ENCODE measurements around the gene APEH. TPM values are rescaled to one million over a fixed set of nuclear protein-coding genes. Genes with fewer than 3 reads are reported as not detected.

APEH gene
- total and polyA plus RNA-seq, 2 donors (not counting 1 experiment from before 2014, with no cell fraction given), result 79.4 to 96.2 TPM

DNA sequence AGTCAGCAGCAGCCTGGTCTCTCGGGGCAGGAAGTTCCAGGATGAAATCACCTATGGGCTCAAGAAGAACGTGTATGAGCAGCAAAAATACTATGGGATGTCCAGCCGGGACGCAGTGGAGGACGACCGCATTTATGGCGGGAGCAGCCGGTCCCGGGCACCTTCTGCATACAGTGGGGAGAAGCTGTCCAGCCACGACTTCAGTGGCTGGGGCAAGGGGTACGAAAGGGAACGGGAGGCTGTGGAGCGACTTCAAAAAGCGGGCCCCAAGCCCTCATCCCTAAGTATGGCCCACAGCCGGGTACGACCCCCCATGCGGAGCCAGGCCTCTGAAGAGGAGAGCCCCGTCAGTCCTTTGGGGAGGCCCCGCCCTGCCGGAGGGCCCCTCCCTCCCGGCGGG lies 12.1 kb upstream of the APEH start:
- Histone ChIP-seq H3K79me2 (ENCODE audit: control insufficient read depth, insufficient read depth, low read length) (no peaks in the 10 kb centered on the region), H3K36me3 (replicated peaks in 1 of 2; ENCODE audit: control extremely low read depth in 1 of 2, control insufficient read depth in 1 of 2, extremely low read depth in 1 of 2, insufficient read depth in 2 of 2, low read length in 1 of 2) (no peaks in the 10 kb centered on the region), H3K9ac (ENCODE audit: low read length) (no peak overlapping the region), H3K9me3 (ENCODE audit: control extremely low read depth in 1 of 3, control insufficient read depth in 2 of 3, insufficient read depth in 1 of 3, low read length in 2 of 3) (no peaks in the 10 kb centered on the region), H4K20me1 (ENCODE audit: control insufficient read depth, insufficient read depth, low read length, poor library complexity, severe bottlenecking) (no peaks in the 10 kb centered on the region), H3K27me3 (replicated peaks in 1 of 4; ENCODE audit: control extremely low read depth in 1 of 4, control insufficient read depth in 3 of 4, insufficient read depth in 4 of 4, low read length in 3 of 4) (peaks cover 0 to 1% (median 0%) of the 10 kb centered on the region in 4 experiments), H3K27ac (ENCODE audit: low read length in 2 of 2) (no peak overlapping the region), H3K4me1 (ENCODE audit: control insufficient read depth in 2 of 2, insufficient read depth in 2 of 2, low read length in 2 of 2) (no peaks in the 10 kb centered on the region), H2AFZ (ENCODE audit: insufficient read depth, low read depth, low read length, poor library complexity, severe bottlenecking) (no peak overlapping the region), H3K4me2 (replicated peaks; ENCODE audit: low read depth, low read length, poor library complexity, severe bottlenecking) (no peak overlapping the region), H3K4me3 (ENCODE audit: control extremely low read depth in 1 of 5, extremely low read depth in 1 of 5, insufficient read depth in 1 of 5, low read depth in 2 of 5, low read length in 4 of 5) (no peak overlapping the region)
- 95% methylated on average over 20 of the region's 22 CpGs for WGBS (ENCODE audit: insufficient coverage)
- ChIA-PET POLR2A (no interaction called here), CTCF (no interaction called here)
- ATAC-seq (ENCODE audit: low read depth) (no peak), DNase-seq (no peak)
- Mint-ChIP-seq H3K9me3 (ENCODE audit: insufficient read depth) (no peaks in the 10 kb centered on the region), H3K4me1 (no peaks in the 10 kb centered on the region), H3K27ac (no peak overlapping the region), H3K4me3 (no peak overlapping the region), H3K27me3 (peaks cover 5% of the 10 kb centered on the region)
- intact Hi-C loops (cut with micrococcal nuclease), result no loop called here
- TF ChIP-seq, protein P1, sequence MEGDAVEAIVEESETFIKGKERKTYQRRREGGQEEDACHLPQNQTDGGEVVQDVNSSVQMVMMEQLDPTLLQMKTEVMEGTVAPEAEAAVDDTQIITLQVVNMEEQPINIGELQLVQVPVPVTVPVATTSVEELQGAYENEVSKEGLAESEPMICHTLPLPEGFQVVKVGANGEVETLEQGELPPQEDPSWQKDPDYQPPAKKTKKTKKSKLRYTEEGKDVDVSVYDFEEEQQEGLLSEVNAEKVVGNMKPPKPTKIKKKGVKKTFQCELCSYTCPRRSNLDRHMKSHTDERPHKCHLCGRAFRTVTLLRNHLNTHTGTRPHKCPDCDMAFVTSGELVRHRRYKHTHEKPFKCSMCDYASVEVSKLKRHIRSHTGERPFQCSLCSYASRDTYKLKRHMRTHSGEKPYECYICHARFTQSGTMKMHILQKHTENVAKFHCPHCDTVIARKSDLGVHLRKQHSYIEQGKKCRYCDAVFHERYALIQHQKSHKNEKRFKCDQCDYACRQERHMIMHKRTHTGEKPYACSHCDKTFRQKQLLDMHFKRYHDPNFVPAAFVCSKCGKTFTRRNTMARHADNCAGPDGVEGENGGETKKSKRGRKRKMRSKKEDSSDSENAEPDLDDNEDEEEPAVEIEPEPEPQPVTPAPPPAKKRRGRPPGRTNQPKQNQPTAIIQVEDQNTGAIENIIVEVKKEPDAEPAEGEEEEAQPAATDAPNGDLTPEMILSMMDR (IDR thresholded peaks at IDR 0.05), result no peak
- TF ChIP-seq EZH2 (IDR thresholded peaks at IDR 0.05; ENCODE audit: borderline replicate concordance, insufficient read depth, low read depth, low read length, poor library complexity, severe bottlenecking), result no peak

DNA sequence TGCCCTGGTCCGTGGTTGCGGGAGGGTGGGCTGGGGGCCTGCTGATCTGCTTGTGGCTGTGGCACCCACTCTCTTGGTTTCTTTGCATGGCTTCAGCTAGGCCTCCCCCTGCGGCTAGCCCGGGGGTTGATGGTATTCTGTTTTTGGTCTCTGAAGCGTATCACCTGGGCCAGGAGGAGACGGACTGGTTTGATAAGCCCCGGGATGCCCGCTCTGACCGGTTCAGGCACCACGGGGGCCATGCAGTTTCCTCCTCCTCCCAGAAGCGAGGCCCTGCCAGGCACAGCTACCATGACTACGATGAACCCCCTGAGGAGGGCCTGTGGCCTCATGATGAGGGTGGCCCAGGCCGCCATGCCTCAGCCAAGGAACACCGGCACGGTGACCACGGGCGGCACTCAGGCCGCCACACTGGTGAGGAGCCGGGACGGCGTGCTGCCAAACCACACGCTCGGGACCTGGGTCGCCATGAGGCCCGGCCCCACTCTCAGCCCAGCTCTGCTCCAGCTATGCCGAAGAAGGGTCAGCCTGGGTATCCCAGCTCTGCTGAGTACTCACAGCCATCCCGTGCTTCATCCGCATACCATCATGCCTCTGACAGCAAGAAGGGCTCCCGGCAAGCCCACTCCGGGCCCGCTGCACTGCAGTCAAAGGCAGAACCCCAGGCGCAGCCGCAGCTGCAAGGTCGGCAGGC lies 11.3 kb upstream of the APEH start:
- H3K79me2 ChIP-seq (ENCODE audit: control insufficient read depth, insufficient read depth, low read length), result no peaks in the 10 kb centered on the region
- H3K4me1 ChIP-seq (ENCODE audit: control insufficient read depth in 2 of 2, insufficient read depth in 2 of 2, low read length in 2 of 2), result no peaks in the 10 kb centered on the region
- no peaks in the 10 kb centered on the region for H4K20me1 ChIP-seq (ENCODE audit: control insufficient read depth, insufficient read depth, low read length, poor library complexity, severe bottlenecking)
- intact Hi-C loops (cut with micrococcal nuclease), result no loop called here
- no peak for DNase-seq
- H3K9ac ChIP-seq (ENCODE audit: low read length), result no peak overlapping the region
- POLR2A ChIA-PET, result no interaction called here
- H3K36me3 ChIP-seq (replicated peaks in 1 of 2; ENCODE audit: control extremely low read depth in 1 of 2, control insufficient read depth in 1 of 2, extremely low read depth in 1 of 2, insufficient read depth in 2 of 2, low read length in 1 of 2), result no peaks in the 10 kb centered on the region
- no peak overlapping the region for H3K4me3 Mint-ChIP-seq
- no peaks in the 10 kb centered on the region for H3K4me1 Mint-ChIP-seq
- no peaks in the 10 kb centered on the region for H3K9me3 ChIP-seq (ENCODE audit: control extremely low read depth in 1 of 3, control insufficient read depth in 2 of 3, insufficient read depth in 1 of 3, low read length in 2 of 3)
- no peaks in the 10 kb centered on the region for H3K9me3 Mint-ChIP-seq (ENCODE audit: insufficient read depth)
- H3K27me3 Mint-ChIP-seq, result peaks cover 5% of the 10 kb centered on the region
- no peak overlapping the region for H3K4me3 ChIP-seq (ENCODE audit: control extremely low read depth in 1 of 5, extremely low read depth in 1 of 5, insufficient read depth in 1 of 5, low read depth in 2 of 5, low read length in 4 of 5)
- no peak overlapping the region for H2AFZ ChIP-seq (ENCODE audit: insufficient read depth, low read depth, low read length, poor library complexity, severe bottlenecking)
- H3K27ac ChIP-seq (ENCODE audit: low read length in 2 of 2), result no peak overlapping the region
- H3K27me3 ChIP-seq (replicated peaks in 1 of 4; ENCODE audit: control extremely low read depth in 1 of 4, control insufficient read depth in 3 of 4, insufficient read depth in 4 of 4, low read length in 3 of 4), result no peaks in the 10 kb centered on the region
- 95% methylated on average over 34 of the region's 34 CpGs for WGBS (ENCODE audit: insufficient coverage)
- no peak overlapping the region for H3K27ac Mint-ChIP-seq
- CTCF ChIA-PET, result no interaction called here
- H3K4me2 ChIP-seq (replicated peaks; ENCODE audit: low read depth, low read length, poor library complexity, severe bottlenecking), result no peak overlapping the region
- no peak for TF ChIP-seq EZH2 (IDR thresholded peaks at IDR 0.05; ENCODE audit: borderline replicate concordance, insufficient read depth, low read depth, low read length, poor library complexity, severe bottlenecking)
- TF ChIP-seq, protein P1 (IDR thresholded peaks at IDR 0.05), result no peak
- no peak for ATAC-seq (ENCODE audit: low read depth)

Measured in B cell (primary cell).